Upper lobe of left lung (tissue), 6 donors: ENCODE data around the gene NR2C2AP. TPM values are rescaled to one million over a fixed set of nuclear protein-coding genes. Genes with fewer than 3 reads are reported as not detected.

Source experiments
- ATAC-seq, 2 donors: fragments of 200-7000 bp; cut with Tn5 transposase; one replicate each; pipeline ENCODE4 v1.9.1; 2022; ENCODE audit warnings: mild to moderate bottlenecking in 2 of 2, moderate library complexity in 2 of 2; ENCODE audit not compliant: low FRiP score in 2 of 2
- DNase-seq, 2 donors: peaks; one replicate each; pipeline ENCODE4 v3.0.0-alpha.2; 2019 to 2020
- H3K27ac ChIP-seq, 4 donors: fragments of 200-600 bp; sonication (generic); one replicate each; pipeline ENCODE4 v1.5.1; 2016 to 2019
- H3K27me3 ChIP-seq, 4 donors: fragments of 200-600 bp; sonication (generic); one replicate each; pipeline ENCODE4 v1.5.1; 2017 to 2019
- H3K36me3 ChIP-seq, 4 donors: fragments of 200-600 bp; sonication (generic); one replicate each; pipeline ENCODE4 v1.5.1; 2016 to 2019
- H3K4me1 ChIP-seq, 4 donors: fragments of 200-600 bp; sonication (generic); one replicate each; pipeline ENCODE4 v1.5.1; 2018 to 2019
- H3K4me3 ChIP-seq, 4 donors: fragments of 200-600 bp; sonication (generic); one replicate each; pipeline ENCODE4 v1.5.1; 2017 to 2019; ENCODE audit warnings: mild to moderate bottlenecking in 2 of 4, moderate library complexity in 1 of 4
- H3K9me3 ChIP-seq, 4 donors: fragments of 200-600 bp; sonication (generic); one replicate each; pipeline ENCODE4 v1.5.1; 2018 to 2019
- EP300 ChIP-seq, 4 donors: sonication (generic); formaldehyde crosslinking; IDR thresholded peaks; one replicate each; pipeline ENCODE4 v1.5.1; 2017; ENCODE audit warnings: antibody characterized with exemption in 4 of 4, control low read depth in 2 of 4
- POLR2A ChIP-seq, 4 donors: fragments of 450-650 bp; IDR thresholded peaks; one replicate each; pipeline ENCODE4 v1.5.1; 2016 to 2017; ENCODE audit warnings: antibody characterized with exemption in 4 of 4, mild to moderate bottlenecking in 2 of 4
- POLR2AphosphoS5 ChIP-seq, 2 donors: sonication (generic); formaldehyde crosslinking; IDR thresholded peaks; one replicate each; pipeline ENCODE4 v1.5.1; 2017; ENCODE audit warnings: antibody characterized with exemption in 2 of 2
- WGBS, 2 donors: methylation state at CpG; one replicate each; pipeline ENCODE4 v1.1.5; 2017 to 2018; 5-methylcytosine and 5-hydroxymethylcytosine counted together
- total RNA-seq, 6 donors: library from RNA; depleted of rRNA in 4 of 6; stranded (reverse); fragments of >200 nt in 4 of 6; gene quantifications; one replicate each; pipeline versions ENCODE4 v1.1.0 to v1.2.1, GENCODE V29; 2016 to 2021
- TF ChIP-seq, protein P1 (sequence below), 6 experiments: fragments of 450-650 bp in 4 of 6; fragments of 200-600 bp in 2 of 6; sonication (generic) in 2 of 6; IDR thresholded peaks; one replicate each; pipeline ENCODE4 v1.5.1; 2016 to 2019; ENCODE audit warnings: antibody characterized with exemption in 6 of 6
- donor health status: DM: no; HTN: no; CAD: no; lungs with moderate emphysema.
- donor health status: DM: no; HTN: yes; CAD: no; lungs with severe emphysema.

The NR2C2AP gene
- total RNA-seq, 6 donors from 2014 or later: 5.2 to 17.0 (median 10.8) TPM

DNA sequence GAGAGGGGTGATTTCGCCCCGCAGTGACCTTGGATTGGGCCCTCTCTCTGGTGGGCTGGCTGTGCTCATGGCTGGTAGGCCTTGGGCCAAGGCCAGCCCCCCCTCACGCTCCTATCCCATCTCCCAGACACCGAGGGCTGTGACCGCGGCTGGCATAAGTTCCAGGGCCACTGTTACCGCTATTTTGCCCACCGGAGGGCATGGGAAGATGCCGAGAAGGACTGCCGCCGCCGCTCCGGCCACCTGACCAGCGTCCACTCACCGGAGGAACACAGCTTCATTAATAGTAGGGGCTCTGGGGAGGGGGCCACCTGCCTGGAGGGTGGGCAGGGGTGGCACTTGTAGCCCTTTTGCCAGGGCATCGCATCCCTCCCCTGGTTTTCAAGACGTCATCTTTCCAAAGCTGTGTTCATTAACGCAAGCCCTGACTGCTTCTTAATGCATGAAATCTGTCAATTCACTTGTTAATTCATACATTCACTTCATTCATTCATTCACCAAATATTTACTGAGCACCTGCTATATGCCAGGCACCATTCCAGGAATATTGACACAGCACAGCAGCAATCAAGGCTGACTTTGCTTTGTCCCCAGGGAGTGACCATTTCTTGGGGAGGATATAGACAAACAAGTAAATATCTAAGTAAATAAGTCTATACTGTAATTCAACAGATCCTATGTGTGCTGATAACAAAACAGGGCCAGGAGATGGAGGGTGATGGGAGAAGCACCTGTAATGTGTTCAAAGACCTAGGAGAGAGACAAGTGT is 35.1 kb upstream of the NR2C2AP start:
- TF ChIP-seq EP300 (IDR thresholded peaks at IDR 0.05) (no peak), POLR2AphosphoS5 (IDR thresholded peaks at IDR 0.05) (no peak)
- H3K4me1 ChIP-seq: no peaks in the 10 kb centered on the region
- H3K9me3 ChIP-seq: peaks cover 13 to 25% (median 22%) of the 10 kb centered on the region in 4 donors
- H3K27me3 ChIP-seq: no peaks in the 10 kb centered on the region
- ATAC-seq: no peak
- no peak overlapping the region for H3K4me3 ChIP-seq
- H3K36me3 ChIP-seq: no peaks in the 10 kb centered on the region
- no peak overlapping the region for H3K27ac ChIP-seq
- WGBS, 2 donors: 84 to 89% methylated on average over 7 to 17 of the region's 18 CpGs
- peak in 1 of 2 donors; percentile 69 for DNase-seq

DNA sequence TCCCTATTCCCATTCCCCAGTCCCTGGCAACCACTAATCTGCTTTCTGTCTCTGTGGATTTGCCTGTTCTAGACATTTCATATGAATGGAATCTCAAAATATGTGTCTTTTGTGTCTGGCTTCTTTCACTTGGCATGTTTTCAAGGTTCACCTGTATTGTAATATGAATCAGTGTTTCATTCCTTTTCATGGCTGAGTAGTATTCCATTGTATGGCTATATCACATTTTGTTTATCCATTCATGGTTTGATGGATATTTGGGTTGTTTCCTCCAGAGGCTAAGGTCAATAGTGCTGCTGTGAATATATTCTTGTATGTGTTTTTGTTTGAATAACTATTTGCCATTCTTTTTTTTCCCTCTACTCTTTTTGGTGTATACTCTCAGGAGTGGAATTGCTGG is 33.0 kb upstream of the NR2C2AP start:
- DNase-seq: no peak
- Histone ChIP-seq H3K9me3 (peaks cover 13 to 26% (median 22%) of the 10 kb centered on the region in 4 donors), H3K27ac (no peak overlapping the region), H3K4me1 (no peaks in the 10 kb centered on the region), H3K36me3 (no peaks in the 10 kb centered on the region), H3K4me3 (no peak overlapping the region), H3K27me3 (no peaks in the 10 kb centered on the region)
- ATAC-seq: no peak
- TF ChIP-seq POLR2A (IDR thresholded peaks at IDR 0.05) (no peak), EP300 (IDR thresholded peaks at IDR 0.05) (no peak), POLR2AphosphoS5 (IDR thresholded peaks at IDR 0.05) (no peak)
- TF ChIP-seq, protein P1, sequence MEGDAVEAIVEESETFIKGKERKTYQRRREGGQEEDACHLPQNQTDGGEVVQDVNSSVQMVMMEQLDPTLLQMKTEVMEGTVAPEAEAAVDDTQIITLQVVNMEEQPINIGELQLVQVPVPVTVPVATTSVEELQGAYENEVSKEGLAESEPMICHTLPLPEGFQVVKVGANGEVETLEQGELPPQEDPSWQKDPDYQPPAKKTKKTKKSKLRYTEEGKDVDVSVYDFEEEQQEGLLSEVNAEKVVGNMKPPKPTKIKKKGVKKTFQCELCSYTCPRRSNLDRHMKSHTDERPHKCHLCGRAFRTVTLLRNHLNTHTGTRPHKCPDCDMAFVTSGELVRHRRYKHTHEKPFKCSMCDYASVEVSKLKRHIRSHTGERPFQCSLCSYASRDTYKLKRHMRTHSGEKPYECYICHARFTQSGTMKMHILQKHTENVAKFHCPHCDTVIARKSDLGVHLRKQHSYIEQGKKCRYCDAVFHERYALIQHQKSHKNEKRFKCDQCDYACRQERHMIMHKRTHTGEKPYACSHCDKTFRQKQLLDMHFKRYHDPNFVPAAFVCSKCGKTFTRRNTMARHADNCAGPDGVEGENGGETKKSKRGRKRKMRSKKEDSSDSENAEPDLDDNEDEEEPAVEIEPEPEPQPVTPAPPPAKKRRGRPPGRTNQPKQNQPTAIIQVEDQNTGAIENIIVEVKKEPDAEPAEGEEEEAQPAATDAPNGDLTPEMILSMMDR (IDR thresholded peaks at IDR 0.05): no peak

DNA sequence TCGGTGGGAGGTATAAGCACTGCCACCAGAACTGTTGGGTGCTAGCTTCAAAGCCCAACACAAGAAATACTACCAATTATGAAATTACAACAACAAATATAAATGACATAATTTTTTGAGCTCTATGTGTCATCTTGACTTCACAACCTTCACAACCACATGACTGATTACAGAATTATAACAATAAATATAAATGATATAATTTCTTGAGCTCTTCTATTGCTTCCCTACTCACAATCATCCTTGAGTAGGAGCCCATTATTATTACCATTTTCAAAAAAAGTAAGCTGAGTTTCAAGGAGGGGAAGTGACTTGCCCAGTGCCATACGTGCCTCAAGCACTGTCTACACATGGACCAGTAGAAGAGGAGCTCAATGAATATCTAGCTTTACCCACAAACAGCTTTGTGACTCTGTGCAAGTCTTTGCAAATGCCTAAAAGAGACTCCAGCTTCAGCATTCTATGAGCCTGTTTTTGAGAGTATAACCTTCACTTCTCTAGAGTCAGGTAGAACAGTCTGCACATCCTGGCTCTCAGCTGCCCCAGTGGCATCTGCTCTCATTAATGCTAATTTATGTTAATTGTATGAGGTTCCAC is 31.1 kb upstream of the NR2C2AP start:
- no peak overlapping the region for H3K27ac ChIP-seq
- DNase-seq: no peak
- no peaks in the 10 kb centered on the region for H3K36me3 ChIP-seq
- TF ChIP-seq, protein P1 (IDR thresholded peaks at IDR 0.05): no peak
- no peak for TF ChIP-seq POLR2AphosphoS5 (IDR thresholded peaks at IDR 0.05)
- TF ChIP-seq EP300 (IDR thresholded peaks at IDR 0.05): no peak
- no peak for TF ChIP-seq POLR2A (IDR thresholded peaks at IDR 0.05)
- peaks cover 13 to 26% (median 22%) of the 10 kb centered on the region in 4 donors for H3K9me3 ChIP-seq
- H3K27me3 ChIP-seq: no peaks in the 10 kb centered on the region
- no peaks in the 10 kb centered on the region for H3K4me1 ChIP-seq
- H3K4me3 ChIP-seq: no peak overlapping the region
- WGBS, 2 donors: 75 to 89% methylated on average over 2 of the region's 2 CpGs
- no peak for ATAC-seq

DNA sequence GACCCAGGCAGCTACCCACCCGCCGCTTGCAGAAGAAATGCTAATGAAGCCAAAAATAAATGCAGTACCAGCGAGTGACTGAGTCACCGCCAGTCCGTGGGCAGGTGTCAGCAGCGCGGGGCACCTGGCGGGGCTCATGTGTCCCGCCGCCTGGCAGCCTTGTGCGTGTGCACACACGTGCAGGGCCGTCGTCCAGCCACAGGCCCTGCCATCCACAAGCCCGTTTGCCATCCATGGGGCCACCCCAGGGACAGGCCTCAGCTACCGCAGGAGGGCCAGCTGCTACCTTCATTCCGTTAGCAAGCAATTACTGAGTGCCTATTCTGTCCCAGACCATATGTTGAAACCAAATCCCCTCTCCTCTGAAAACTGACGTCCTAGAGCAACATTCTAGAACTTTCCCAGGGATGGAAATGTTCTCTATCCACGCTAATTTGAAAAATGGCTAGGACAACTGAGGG is 29.1 kb upstream of the NR2C2AP start:
- whole genome bisulfite sequencing, 2 donors: 69 to 84% methylated on average over 2 to 13 of the region's 19 CpGs
- H3K36me3 ChIP-seq: no peaks in the 10 kb centered on the region
- H3K4me1 ChIP-seq: no peaks in the 10 kb centered on the region
- H3K4me3 ChIP-seq: no peak overlapping the region
- DNase-seq (peak in 1 of 2 donors; percentile 70), ATAC-seq (no peak)
- no peak overlapping the region for H3K27ac ChIP-seq
- TF ChIP-seq POLR2AphosphoS5 (IDR thresholded peaks at IDR 0.05) (no peak), EP300 (IDR thresholded peaks at IDR 0.05) (no peak)
- peaks cover 13 to 26% (median 22%) of the 10 kb centered on the region in 4 donors for H3K9me3 ChIP-seq
- no peaks in the 10 kb centered on the region for H3K27me3 ChIP-seq

DNA sequence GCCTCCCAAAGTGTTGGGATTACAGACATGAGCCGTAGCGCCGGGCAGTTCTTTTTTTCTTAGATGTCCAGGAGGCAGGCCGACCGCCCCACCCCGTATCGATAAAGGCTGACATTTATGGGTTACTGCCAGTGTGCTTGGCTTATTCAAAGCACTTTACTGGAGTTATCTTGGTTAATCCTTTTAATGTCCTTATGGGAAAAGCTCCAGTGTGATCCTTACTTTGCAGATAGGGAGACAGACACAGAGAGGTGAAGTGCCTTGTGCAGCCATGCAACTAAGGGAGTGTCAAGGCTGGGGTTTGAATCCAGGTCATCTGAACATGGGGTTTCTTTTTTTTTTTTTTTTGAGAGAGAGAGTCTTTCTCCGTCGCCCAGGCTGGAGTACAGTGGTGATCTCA is 27.8 kb upstream of the NR2C2AP start:
- Histone ChIP-seq H3K36me3 (no peaks in the 10 kb centered on the region), H3K4me1 (no peaks in the 10 kb centered on the region), H3K9me3 (peaks cover 13 to 26% (median 20%) of the 10 kb centered on the region in 4 donors), H3K27ac (no peak overlapping the region), H3K4me3 (no peak overlapping the region), H3K27me3 (no peaks in the 10 kb centered on the region)
- 87 to 90% methylated on average over 3 to 9 of the region's 9 CpGs for WGBS, 2 donors
- DNase-seq: no peak
- no peak for ATAC-seq
- no peak for TF ChIP-seq POLR2A (IDR thresholded peaks at IDR 0.05)
- TF ChIP-seq POLR2AphosphoS5 (IDR thresholded peaks at IDR 0.05): no peak
- TF ChIP-seq, protein P1 (IDR thresholded peaks at IDR 0.05): no peak
- no peak for TF ChIP-seq EP300 (IDR thresholded peaks at IDR 0.05)
